Measurements from ENCODE around the gene MLLT3.
A peak's percentile ranks its signal among the peaks of the same experiment; 100 is the strongest.

MLLT3 gene

DNA sequence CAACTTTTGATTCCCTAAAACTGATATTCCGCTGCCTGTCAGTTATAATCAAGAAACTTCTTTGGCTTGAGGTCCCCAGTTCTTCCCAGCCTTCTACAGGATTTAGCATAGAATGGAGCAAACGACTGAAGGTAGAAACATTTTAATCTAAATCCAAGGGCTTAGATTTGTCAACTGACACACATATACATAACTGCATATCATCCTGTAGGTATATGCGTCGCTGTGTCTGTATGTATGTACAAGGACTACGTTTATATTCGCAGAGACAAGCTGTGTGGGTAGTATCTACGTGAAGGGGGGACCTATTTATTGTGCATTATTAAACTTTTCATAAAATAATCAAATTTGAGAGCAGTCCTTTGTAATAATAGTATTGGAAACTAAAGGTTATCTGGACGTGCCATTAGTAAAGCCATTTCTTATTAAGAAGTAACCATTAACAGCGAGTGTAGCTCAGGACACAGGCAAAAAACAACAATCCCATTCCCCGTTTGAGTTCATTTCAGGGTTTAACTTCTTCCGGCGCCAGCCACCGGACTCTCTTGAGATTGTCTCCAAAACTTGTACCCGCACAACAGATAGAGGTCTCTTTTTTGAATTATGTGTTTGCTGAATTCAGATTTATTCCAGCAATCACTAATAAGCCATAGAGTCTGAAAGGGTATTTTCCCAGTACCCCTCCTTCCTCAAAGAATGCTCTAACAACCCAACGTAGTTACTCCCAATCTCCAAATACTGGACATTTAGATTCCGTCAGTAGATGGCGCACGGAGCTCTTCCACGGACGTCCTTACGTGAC lies 2.1 kb upstream of the MLLT3 start:
- DNase-seq (ENCODE audit: low read depth), result peak; percentile 53

DNA sequence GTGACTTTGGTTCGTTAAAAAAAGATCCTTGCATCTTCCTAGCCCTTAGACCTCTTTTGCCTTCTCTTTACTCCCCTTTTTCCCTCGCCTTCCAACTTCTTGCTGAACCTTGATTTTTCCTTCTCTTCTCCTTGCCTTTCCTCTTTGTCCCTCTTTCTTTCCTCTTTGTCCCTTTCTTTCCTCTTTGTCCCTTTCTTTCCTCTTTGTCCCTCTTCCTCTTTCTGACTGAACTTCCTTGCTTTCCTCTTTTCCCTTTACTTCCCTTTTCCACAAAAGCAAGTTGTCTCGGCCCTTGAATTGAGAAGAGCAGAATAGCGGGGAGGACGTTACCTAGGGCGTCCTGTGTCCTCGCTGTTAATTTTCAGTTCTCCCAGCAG lies 1.4 kb upstream of the MLLT3 start:
- DNase-seq (ENCODE audit: low read depth), result no peak

DNA sequence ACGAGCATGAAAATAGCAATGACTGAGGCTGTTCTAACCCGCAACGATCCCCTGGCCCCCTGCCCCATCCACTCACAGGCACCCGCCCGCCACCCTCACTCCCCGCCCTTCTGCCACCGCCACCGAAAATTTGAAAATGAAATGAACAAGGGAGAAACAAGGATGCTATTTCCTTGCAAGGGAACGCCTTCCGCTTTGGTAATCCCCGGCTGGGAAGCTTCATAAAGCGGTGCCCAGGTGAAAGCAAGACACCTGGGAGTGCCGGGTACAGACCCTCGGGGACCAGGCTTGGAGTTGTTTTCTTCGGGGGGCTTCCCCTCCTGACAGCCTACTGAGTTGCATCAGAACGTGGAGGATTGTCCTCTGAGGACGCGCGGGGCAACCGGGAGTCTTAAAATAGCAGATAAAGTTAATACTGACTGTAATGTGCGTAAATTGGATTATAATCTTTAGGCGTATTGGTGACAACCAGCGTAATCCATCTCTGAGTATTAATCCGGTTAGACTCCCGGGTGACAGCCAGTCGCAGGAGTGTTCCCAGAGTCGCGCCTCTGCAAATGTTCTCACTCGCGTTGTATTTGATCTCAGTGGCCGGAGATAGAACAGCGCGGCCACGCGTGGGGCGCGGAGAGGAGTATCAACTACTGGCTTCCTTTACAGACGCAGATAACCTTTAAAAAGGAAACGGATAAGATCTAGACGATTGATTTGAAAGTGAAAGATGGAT lies 885 bp upstream of the MLLT3 start:
- DNase-seq (ENCODE audit: low read depth), result no peak

DNA sequence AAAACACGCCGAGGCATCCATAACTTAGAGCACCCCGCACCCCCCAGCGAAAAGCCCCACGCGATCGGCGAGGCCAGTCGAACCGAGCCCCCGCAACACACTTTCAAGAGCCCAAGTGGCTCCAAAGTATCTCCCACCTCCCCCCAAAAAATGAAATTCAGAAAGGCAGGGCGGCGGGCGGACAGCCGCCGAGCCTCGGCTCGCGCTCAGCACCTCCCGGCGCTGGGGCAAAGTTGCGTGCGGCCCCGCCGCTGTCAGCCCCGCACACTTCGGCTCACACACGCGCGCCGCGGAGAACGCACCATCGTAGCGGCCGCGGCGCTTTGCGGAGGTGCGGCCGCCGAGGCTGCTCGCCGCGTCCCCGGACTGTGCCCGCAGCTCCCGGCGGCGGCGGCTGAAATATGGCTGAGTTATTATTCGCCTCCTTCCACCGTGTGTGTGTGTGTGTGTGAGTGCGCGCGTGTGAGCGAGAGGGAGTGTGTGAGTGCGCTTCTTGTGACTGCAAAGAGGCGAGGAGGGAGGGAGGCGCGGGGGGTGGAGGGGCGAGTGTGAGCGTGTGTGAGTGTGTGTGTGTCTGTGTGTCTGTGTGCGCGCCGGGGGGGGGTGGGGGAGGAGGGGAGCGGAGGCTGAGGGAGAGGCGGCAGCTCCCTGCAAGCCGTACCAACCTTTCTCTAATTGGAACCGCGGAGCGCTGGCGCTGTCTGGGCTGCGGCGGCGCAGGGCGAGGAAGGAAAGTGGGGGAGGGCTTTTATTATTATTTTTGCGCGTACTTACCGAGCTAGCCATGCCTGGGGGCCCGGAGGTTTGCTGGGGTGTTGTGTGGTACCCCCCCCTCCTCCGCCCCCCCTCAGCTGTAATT lies 599 bp downstream of the MLLT3 start:
- no peak for DNase-seq (ENCODE audit: low read depth)

DNA sequence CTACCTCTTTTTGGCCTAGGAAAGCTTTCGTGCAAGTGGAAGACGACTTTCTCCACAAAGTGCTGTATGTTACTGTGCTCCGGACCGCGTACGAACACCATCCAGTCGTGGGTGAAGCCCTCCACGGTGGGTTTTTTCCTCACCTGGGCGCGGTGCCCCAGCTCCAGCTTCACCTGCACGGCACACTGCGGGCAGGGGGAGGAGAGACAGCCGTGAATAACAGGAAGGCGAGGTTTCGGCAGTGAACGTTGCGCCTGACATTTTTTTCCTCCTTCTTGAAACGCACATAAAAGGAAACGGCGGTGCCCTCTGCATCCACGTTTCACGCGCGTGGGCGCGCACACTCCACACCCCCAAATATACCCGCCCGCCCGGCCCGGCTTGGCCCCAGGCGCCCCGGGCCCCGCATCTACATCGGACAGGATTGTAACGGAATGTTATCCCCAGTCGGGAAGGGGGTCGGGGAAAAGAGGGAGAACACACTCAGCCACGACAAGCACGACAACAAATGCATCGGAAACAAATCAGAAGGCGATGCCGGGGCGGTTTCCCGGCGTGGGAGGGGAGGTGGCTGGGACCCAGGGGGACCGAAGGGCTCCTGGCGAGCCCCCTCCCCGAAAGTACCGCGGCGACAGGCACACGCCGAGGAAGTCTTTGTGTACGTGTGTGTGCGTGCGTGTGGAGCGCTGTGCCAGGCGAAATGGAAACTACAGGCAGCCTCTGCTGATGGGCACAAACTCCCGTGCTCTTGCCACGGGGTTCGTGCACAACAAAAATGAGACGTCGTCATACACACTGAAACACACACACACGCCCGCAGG lies 1.4 kb downstream of the MLLT3 start:
- no peak for DNase-seq (ENCODE audit: low read depth)

DNA sequence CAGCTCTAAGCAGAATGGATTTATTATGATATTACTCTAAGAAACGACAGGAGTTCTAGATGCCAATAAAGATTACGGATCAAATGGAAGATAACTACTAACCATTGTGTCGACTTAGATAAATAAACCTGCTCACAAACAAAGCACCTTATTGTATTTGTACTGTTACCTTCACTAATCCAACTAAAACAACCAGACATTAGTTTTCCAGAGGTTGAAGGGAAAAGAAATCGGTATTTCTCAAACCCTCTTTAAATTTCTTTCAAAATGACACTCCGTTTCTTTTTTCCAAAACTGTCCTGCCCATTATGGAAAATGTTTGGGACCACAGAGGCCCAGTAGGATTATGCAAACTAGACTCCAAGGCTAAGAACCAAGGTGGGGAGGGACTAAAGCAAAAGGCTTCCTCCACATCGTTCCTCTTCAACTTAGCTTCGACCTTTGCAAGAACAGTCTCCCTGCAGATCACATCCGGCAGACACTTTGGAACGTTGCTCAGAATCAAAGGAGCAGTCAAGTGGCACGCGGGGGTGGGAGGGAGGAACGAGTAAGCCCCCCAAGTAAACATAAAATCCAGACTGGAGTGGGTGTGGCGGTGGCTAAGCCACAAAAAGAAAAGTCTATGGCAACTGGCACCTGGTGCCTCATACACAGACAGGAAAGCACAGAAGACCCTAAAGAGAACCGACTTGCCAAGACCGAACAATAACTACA lies 2.7 kb downstream of the MLLT3 start:
- DNase-seq (ENCODE audit: low read depth), result no peak

DNA sequence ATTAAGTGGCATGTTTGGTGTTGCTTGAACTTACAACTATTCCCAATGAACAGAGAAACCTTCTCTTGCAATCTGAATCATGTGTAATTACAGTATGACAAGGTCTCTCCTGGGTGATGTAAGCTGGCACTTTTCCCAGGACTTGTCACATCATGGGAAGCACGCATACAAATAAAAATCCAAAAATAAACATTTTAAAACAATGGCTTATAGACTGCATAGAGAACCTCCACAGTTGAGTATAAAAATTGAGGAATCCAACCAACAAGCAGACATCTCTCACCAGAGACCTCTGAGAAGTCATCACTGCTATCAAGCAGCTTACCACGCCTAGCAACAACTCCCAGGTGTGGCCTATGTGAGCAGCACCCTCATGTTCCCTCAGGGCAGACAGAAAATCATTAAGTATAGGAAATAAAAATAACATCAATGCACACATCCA lies 3.9 kb downstream of the MLLT3 start:
- no peak for DNase-seq (ENCODE audit: low read depth)

DNA sequence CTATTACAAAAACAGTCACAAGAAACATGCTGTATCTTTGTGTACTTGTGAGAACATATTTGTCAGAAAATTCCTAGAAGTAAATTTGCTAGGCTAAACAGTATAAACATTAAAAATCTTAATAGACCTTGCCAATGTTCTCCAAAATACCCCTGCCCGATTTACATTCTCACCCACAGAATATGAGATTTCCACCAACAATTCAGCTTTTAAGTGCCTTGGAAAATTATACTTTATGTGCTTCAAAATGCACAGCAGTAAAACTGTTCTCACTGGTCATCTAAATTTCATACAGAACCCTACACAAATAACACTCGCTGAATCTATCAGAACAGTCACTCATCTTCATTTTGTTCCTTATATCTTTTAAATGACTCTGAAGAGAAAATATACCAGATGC lies 5.5 kb downstream of the MLLT3 start:
- no peak for DNase-seq (ENCODE audit: low read depth)

DNA sequence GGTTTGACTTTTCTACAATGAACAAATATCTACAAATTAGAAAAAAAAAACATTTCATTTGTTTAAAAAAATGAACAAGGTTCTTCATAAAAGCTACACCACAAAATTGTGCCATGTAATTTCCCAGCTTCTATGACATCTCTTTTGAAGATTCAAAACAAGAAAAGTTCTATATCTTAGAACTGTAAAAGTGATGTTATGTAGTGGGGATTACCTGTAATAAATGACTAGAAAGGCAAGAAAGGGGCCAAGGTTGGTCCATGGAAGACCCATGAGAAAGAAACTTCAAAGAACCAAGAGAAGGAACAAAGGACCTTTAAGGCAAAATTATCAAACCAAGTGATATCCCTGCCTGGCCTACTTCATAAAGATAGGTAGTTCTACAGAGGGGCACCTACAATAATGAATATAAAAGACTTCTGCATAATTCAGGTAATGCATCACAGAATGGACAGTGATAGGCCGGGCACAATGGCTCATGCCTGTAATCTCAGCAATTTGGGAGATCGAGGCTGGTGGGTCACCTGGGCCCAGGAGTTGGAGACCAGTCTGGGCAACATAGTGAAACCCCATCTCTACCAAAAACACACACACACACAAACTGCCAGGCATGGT lies 7.6 kb downstream of the MLLT3 start:
- no peak for DNase-seq (ENCODE audit: low read depth)

DNA sequence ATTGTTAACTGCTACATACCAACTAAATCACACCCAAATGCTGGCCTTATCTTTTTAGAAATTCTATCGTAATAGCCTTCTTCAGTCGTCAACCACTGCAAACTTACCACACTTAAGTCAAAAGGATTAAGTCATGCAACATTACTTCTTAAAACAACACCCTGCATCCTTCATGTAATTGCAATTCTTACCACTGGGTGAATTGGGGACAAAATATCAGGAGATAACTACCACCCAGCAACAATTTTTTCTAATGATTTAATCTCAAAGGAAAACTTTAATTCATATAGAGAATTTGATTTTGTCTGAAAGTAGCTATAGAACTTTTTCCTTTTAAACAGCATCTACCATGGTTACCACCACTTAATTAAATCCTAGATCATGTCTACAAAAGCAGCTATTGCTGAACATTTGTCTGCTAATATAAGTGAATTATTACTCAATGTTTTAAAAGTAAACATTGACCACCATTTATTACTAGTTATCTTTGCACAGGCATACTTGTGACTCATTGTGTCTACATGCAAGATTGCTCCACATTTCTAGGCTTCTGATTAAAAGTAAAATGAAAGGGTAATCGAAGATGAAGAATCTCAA lies 10.5 kb downstream of the MLLT3 start:
- no peak for DNase-seq (ENCODE audit: low read depth)

DNA sequence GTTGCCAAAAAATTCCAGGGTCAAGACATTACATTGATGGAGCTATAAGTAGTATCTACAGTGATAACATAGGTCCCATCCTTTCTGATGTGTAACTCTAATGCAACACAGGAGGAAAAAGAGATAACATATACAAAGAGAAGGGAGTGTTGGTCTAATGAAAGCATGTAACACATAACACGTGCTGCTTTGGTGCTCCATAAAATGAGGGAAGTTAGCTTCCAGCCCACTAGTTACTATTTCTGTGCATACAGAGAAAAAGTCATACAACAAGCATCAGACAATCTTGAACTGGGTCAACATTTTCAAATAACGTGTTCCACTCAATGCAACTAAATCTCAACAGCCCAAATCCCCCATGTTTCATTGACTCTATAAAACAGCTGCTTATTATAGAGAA lies 11.7 kb downstream of the MLLT3 start:
- no peak for DNase-seq (ENCODE audit: low read depth)

DNA sequence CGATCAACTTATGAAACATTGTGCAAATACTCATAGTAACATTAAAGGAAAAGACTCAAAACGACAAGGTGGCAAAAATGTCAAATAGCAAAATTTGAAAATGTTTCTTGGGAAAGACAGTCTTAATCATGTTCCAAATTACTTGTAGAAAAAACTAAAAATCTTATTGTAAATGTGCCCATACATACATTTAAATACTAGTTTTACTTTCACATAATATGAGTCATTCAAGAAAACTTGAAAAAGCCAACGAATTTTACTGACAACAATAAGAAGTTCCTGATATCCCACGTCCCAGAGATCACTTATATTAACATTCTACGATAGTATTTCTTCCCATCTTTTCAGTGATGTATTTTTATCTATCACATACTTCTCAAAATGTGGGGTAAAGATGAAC lies 13.7 kb downstream of the MLLT3 start:
- DNase-seq (ENCODE audit: low read depth), result no peak

DNA sequence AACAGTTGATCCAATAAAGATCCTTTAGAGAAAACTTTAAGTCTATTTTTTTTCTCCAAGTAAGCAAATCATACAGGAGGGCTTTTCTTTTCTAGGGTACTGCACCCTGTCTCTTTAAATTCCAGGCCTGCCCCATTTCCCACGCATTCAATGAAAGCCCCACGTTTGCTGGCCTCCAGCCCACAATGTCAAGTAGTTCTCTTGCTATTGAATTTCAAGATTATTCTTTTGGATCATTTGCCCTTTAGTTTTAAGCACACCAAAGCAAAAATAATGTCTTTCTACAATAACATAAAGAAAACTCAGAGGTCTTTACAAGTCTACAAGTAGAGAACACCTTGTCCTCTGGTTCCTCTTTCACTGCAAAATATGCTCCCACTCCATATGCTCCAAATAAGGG lies 15.6 kb downstream of the MLLT3 start:
- DNase-seq (ENCODE audit: low read depth), result no peak

DNA sequence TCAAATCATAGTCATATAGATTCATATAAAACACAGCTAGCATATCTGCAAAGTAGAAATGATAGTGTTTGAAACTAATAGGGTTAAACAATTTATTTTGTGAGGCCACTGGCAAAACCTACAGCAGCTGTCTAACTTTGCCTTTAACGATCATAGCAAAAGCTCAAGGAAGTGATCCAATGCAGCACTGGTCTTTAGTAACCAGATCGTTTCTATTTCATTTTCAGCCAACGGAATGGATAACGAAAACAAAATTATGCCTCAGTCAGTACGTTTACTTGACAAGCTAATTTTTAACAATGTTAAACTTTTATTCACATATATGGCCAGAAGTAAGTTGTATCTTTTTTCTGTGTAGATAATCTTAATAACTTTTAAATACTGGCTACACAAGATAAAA lies 17.7 kb downstream of the MLLT3 start:
- DNase-seq (ENCODE audit: low read depth), result no peak

DNA sequence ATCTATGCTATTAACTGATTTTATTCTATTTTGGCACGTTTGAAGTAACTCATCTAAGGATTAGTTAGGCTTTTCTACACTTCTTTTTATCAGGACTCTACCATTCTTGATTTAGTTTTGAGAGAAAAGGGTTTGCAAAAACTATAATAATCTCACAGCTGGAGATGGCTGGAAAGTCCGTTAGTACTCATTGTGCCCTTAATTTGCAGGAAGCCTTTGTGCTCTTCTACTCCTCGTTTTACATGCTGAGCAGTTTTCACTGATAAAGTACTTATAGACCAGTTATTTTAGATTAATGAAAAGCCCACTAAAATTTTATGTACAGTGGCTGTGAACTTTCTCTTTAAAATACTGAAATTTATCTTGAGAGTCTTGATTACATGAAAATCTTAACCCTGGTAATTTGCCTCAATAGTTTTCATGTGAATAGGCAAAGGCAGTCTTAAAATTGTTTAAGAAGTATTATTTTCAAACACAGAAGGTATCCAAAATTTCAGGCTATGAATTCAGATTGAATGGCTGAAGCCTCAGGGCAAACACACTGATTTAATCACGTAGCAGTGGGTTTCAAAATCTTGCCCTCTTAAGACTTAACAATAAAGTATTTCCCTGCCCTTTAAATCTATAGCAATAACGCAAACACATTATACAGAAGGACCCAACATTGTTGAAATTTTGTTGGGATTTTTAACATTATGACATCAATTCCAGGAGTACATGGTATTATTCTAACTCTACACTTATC lies 18.6 kb downstream of the MLLT3 start:
- DNase-seq (ENCODE audit: low read depth), result no peak

DNA sequence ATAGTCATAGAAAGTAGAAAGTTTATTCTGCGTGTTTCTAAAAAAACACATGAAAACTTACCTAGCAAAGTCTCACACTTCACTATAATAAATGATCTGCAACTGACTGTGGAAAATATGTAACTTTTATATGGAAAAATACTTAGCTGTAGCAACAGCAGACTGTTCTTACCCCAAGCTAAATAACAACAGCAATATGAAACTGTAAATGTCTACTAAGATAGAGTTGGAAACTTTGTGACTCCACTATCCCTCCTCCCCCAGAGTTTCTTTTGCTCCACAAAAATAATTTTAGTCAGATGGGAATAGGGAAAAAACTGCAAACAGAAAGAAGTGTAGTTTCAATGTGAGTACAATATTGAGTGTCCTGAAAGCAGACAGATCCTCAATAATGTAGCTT lies 21.0 kb downstream of the MLLT3 start:
- no peak for DNase-seq (ENCODE audit: low read depth)

DNA sequence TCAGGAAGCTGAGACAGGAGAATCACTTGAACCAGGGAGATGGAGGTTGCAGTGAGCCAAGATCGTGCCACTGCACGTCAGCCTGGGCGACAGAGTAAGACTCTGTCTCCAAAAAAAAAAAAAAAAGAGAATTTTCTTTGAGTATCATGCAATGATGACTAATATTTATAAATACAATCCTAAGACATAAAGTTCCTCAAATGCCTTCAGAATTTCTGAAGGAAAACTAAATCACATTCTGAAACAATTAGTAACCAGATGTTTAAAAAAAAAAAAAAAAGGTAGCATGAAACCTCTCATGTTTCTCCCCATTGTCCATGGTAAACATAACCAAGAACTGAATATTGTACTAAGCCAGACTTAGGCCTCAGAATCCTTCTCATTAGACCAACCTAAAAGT lies 23.1 kb downstream of the MLLT3 start:
- no peak for DNase-seq (ENCODE audit: low read depth)

DNA sequence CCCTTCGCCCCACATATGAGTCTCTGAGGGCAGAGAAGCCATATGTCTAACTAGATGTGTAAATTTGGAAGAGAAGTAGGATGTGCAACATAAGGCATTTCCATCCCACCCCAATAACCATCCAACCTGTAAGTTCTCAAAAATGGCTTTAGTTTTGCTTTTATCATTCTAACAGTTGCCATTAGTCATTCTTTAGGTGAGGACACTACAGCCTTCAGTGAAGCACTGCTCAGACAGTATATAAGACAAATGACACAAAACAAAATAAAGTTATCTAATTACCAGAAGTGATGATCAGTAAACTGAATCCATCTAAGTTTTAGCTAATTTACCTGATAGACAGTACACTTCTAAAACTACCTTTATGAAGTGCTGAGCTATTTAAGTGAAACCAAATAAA lies 23.9 kb downstream of the MLLT3 start:
- no peak for DNase-seq (ENCODE audit: low read depth)

DNA sequence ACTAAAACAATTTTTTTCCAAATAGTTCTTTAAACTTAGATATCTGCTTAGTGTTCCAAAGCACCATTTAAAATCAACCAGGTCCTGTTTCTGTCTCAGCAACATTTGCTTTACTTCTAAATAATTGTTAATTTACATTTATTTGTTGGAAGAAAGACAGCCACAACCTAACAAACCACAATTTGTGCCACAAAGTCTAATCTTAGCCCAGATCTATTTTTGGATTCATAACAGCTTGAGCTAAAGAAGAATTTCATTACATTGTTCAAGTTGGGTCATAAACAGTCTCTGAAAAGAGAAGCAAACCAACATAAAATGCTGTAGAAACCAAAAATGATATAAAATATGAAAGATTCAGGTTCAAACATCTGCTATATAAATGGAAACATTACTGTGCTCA lies 24.4 kb downstream of the MLLT3 start:
- no peak for DNase-seq (ENCODE audit: low read depth)

DNA sequence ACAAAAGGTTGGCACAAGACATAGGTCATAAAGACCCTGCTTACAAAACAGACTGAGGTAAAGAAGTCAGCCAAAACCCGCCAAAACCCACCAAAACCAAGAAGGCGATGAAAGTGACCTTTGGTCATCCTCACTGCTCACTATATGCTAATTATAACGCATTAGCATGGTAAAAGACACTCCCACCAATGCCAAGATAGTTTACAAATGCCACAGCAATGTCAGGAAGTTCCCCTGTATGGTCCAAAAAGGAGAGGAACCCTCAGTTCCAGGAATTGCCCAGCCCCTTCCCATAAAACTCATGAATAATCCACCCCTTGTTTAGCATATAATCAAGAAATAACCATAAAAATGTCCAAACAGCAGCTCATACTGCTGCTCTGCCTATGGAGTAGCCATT lies 27.7 kb downstream of the MLLT3 start:
- no peak for DNase-seq (ENCODE audit: low read depth)
